ENCODE measurements around the gene SH2D4B.

The SH2D4B gene

GRCh38 chr10:80504158-80504811 is 33.4 kb upstream of the SH2D4B start:
- no peak for DNase-seq

- no peak for DNase-seq
These were observed 32.7 kb upstream of the SH2D4B start for GRCh38 chr10:80504897-80505465.

GRCh38 chr10:80506189-80506575 is 31.5 kb upstream of the SH2D4B start:
- no peak for DNase-seq

GRCh38 chr10:80506836-80507487 is 30.7 kb upstream of the SH2D4B start:
- no peak for DNase-seq

GRCh38 chr10:80509108-80509402 is 28.6 kb upstream of the SH2D4B start:
- DNase-seq, result no peak

GRCh38 chr10:80509403-80510161 is 28.1 kb upstream of the SH2D4B start:
- DNase-seq, result no peak

- DNase-seq, result no peak
These were observed 25.6 kb upstream of the SH2D4B start for GRCh38 chr10:80512031-80512526.

GRCh38 chr10:80513106-80513505 is 24.6 kb upstream of the SH2D4B start:
- no peak for DNase-seq

GRCh38 chr10:80515511-80515910 is 22.2 kb upstream of the SH2D4B start:
- no peak for DNase-seq

- no peak for DNase-seq
These were observed 21.8 kb upstream of the SH2D4B start for GRCh38 chr10:80515941-80516340.

- DNase-seq, result no peak
These were observed 21.1 kb upstream of the SH2D4B start for GRCh38 chr10:80516506-80517075.

GRCh38 chr10:80517416-80518142 is 20.1 kb upstream of the SH2D4B start:
- DNase-seq, result no peak

GRCh38 chr10:80518143-80518806 is 19.4 kb upstream of the SH2D4B start:
- DNase-seq, result no peak

- no peak for DNase-seq
These were observed 18.8 kb upstream of the SH2D4B start for GRCh38 chr10:80518807-80519360.

- DNase-seq, result no peak
These were observed 17.6 kb upstream of the SH2D4B start for GRCh38 chr10:80519936-80520650.

GRCh38 chr10:80520661-80521470 is 16.8 kb upstream of the SH2D4B start:
- no peak for DNase-seq

- no peak for DNase-seq
These were observed 14.8 kb upstream of the SH2D4B start for GRCh38 chr10:80522756-80523363.

GRCh38 chr10:80523773-80524172 is 13.9 kb upstream of the SH2D4B start:
- DNase-seq, result no peak

- DNase-seq, result no peak
These were observed 13.4 kb upstream of the SH2D4B start for GRCh38 chr10:80524190-80524909.

All from NCI-H1092 (cell line).